ENCODE data around the gene HOXA2.

Gene HOXA2

DNA sequence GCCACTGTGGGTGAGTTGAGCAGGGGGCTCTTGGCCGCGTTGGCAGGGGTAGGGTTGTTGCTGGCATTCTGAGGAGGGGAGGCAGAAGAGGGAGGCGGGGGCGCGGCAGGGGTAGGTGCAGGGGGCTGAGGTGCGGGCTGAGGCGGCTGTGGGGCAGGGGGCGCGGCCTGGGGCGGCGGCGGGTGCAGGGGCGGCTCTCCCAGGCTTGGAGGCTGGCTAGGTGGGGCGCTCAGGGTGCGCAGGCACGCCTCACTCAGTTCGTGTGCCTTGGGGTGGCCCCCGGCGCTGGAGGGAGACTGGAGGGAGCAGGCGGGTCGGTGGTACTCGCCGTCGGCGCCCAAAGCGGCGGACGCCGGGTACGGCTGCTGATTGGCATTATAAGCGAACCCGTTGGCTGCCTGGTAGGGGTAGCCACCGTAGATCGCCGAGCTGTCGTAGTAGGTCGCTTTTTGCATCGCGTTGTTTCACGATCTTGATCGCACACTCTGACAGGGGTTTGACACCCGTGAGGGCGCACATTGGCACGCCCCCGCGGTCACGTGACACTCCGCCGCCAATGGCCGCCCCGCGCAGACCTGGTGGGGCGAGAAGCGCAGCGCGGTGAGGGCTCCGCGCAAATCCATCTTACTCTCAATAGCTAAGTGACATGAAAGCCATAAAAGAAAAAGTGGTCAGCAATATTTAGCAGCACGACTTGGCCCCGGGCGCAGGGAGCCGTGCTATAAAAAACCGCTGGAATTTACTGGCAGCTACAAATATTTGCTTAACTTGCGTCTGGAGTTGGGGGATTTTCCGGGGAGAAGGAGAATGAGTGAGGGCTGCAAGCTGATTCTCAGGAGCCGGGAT, 7.9 kb upstream of the HOXA2 start:
- TF ChIP-seq, protein P1, sequence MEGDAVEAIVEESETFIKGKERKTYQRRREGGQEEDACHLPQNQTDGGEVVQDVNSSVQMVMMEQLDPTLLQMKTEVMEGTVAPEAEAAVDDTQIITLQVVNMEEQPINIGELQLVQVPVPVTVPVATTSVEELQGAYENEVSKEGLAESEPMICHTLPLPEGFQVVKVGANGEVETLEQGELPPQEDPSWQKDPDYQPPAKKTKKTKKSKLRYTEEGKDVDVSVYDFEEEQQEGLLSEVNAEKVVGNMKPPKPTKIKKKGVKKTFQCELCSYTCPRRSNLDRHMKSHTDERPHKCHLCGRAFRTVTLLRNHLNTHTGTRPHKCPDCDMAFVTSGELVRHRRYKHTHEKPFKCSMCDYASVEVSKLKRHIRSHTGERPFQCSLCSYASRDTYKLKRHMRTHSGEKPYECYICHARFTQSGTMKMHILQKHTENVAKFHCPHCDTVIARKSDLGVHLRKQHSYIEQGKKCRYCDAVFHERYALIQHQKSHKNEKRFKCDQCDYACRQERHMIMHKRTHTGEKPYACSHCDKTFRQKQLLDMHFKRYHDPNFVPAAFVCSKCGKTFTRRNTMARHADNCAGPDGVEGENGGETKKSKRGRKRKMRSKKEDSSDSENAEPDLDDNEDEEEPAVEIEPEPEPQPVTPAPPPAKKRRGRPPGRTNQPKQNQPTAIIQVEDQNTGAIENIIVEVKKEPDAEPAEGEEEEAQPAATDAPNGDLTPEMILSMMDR (IDR thresholded peaks at IDR 0.05), result no peak

DNA sequence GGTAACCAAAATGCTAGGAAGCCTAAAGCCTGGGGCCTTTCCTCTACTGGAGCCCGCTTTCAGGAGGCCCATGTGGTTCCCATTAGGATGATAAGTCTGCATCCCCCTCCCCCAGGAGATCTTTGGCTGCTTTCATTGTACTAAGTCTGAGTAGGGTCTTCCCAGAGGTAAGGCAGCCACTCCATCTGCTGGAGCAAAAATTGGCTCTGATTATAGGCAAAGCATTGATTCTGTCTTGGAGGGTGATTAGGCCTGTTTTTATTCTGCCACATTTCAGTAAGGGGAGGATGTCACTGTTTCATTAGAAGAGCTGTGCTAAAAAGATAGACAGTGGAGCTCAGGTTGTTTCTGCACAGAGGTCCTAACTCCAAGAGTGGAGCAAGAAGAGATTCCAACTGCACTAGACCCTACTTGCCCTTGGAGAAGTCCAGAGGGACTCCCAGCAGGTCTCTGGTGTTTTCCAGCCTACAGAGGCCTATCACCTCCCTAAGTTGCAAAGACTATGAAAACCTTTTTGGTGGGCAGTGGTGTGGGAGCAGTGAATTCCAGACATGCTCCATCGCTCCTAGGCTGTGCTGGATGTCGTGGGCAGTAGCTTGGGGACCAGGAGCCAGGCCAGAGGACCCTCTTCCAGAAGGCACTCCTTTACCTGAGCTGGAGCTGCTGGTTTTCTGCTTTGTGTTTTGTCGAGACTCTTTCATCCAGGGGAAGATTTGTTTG, 7.1 kb upstream of the HOXA2 start:
- TF ChIP-seq, protein P1 (IDR thresholded peaks at IDR 0.05), result no peak

DNA sequence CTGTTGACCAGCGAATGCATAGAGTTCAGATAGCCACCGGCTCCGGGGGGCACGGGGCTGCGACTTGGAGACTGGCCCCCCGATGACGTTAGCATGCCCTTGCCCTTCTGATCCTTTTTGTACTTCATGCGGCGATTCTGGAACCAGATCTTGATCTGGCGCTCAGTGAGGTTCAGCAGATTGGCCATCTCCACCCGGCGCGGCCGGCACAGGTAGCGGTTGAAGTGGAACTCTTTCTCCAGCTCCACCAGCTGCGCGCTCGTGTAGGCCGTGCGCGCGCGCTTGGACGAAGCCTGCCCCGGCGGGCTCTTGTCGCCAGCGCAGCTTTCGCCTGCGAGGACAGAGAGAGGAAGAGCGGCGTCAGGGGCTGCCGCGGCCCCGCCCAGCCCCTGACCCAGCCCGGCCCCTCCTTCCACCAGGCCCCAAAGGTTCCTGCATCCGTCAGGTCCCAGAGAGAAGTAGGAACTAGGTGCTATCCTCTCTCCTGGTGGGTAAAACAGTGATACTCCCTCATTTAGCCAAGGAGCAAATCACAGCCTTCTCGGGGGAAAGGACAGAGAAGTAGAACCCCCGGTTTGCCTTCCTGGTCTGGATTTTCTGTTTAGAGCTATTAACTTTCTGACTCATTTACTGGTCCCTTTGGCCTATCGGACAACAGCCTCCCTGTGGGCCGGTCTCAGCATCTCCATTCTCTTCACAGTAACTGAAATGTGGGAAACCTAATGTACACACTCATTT, 6.1 kb upstream of the HOXA2 start:
- TF ChIP-seq, protein P1 (IDR thresholded peaks at IDR 0.05), result no peak

DNA sequence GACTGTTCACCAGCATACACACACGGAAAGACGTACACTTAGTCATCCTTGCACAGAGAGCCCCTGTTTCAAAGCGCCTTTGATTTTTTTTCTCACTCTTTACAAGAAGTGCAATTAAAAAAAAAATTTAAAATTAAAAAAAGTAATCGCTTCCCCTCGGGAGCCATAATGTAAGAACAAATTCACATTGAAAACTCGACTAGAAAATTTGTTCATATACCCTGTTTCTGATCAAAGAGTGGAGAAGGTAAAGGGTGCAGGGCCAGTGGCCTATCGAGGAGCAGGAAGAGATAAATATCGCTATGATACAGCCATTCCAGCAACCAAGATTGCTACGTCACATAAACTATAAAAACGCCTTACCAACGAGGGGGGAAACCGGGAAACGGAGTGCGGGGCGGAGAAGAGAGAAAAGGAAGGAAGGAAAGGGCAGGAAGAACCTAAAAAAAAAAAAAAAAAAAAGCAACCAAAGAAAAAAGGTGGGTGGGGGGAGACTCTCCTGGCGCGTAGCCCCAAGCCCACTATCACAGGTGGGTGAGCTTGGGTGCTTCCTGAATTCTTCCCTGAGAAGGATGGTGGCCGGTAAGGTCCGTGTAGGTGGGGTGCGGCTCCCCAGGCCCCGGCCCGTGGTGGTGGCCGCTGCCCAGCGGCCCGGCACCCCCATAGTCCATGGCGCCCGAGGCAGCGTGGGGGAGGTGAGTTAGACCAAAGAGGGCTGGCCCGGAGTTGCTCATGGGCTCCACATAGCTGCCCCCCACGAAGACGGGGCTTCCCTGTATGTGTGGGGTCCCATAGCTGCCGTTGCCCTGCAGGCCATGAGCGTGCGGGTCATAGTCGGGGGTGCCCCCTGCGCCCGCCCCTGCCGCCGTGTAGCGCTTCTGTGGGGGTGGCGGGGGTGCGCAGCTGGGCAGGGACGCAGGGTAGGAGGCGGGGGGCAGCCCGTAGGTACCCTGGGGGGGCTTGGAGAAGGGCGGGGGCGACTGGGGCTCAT, 5.2 kb upstream of the HOXA2 start:
- TF ChIP-seq, protein P1 (IDR thresholded peaks at IDR 0.05), result no peak

DNA sequence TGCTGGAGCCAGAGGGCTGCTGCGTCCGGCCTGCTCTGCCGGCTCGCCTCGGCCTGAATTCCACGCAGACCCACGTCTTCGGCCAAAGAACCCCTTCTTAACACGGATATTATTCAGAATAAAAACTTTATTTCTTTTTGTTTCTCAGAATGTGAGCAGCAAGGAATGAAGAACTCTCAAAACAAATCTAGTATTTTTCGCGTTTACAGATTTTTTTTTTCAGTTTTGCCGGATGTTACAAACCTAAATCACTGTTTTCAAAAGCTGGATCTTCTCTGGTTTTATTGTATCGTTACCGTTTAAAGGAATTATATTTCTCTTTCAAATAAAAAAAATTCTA, 4.4 kb upstream of the HOXA2 start:
- TF ChIP-seq, protein P1 (IDR thresholded peaks at IDR 0.05), result no peak

DNA sequence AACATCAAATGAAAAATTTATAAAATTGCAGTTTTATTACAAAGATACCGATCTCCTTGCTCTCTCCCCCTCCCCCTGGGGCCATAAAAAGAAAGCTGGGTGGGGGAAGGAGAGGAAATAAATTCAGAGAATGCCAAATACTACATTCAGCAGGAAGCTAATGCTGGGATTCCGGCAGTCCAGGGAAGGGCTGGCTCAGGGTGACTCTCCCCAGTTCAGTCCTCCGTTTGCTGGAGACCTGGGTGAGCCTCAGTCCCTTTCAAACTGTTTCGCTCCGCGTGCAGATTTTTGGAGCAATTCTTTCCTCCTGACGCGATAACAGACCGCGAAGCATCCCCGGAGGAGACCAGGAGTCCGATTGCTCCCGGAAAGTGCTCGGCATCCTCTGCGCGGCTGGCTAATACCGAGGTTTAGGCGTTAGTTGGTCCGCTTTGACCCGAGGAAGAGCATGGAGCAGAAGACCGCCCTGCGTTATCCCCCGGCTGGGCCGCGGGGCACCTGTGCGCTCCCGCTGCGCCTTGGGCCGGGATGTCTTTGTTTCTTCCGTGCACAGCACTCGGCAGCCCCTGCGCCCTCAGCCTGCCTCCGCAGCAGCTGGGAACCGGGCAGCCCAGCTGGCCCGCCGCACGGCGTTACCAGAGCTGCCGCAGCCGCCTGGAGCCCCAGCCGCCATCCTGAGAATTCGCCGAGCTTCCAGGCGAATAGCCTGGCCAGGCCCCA, 3.9 kb upstream of the HOXA2 start:
- TF ChIP-seq, protein P1 (IDR thresholded peaks at IDR 0.05), result no peak
